Brain microvascular endothelial cell (primary cell): ENCODE results near the gene GPR132.

Source experiments
- DNase-seq: peaks from one replicate; pipeline ENCODE4 v3.0.0-alpha.2; 2020
- H3K27ac ChIP-seq: fragments of 250-450 bp; sonication (Bioruptor Pico); 2 replicates; pipeline ENCODE4 v1.5.1; 2020; ENCODE audit warnings: mild to moderate bottlenecking, moderate library complexity
- H3K27me3 ChIP-seq: fragments of 250-450 bp; sonication (Bioruptor Pico); replicated peaks from 2 replicates; pipeline ENCODE4 v1.5.1; 2020; ENCODE audit warnings: mild to moderate bottlenecking
- H3K36me3 ChIP-seq: fragments of 250-450 bp; sonication (Bioruptor Pico); replicated peaks from 2 replicates; pipeline ENCODE4 v1.5.1; 2020; ENCODE audit warnings: mild to moderate bottlenecking
- H3K4me3 ChIP-seq: 2 replicates; pipeline ENCODE4 v1.5.1; 2011; ENCODE audit warnings: low read depth, mild to moderate bottlenecking, control low read depth, low read length, moderate library complexity
- CTCF ChIP-seq: IDR thresholded peaks from 2 replicates; pipeline ENCODE4 v1.5.1; 2011; ENCODE audit warnings: low read depth, mild to moderate bottlenecking, moderate library complexity, low read length, control low read depth, inconsistent platforms; ENCODE audit errors: missing control alignments
- in situ Hi-C: cut with HindIII; loops from 2 replicates; pipeline ENCODE4 v1.10.0; 2017; ENCODE audit warnings: low sequenced_read_pairs, low pct_ligation_motif_present

Gene GPR132

GRCh38 chr14:105010106-105010505 is 55.1 kb downstream of the GPR132 start:
- H3K27ac ChIP-seq = no peak overlapping the region
- H3K36me3 ChIP-seq = peaks cover 27% of the 10 kb centered on the region
- H3K4me3 ChIP-seq = no peak overlapping the region
- no peaks in the 10 kb centered on the region for H3K27me3 ChIP-seq
- DNase-seq = no peak
- TF ChIP-seq CTCF = no peak
- in situ Hi-C loops = no loop called here

DNA sequence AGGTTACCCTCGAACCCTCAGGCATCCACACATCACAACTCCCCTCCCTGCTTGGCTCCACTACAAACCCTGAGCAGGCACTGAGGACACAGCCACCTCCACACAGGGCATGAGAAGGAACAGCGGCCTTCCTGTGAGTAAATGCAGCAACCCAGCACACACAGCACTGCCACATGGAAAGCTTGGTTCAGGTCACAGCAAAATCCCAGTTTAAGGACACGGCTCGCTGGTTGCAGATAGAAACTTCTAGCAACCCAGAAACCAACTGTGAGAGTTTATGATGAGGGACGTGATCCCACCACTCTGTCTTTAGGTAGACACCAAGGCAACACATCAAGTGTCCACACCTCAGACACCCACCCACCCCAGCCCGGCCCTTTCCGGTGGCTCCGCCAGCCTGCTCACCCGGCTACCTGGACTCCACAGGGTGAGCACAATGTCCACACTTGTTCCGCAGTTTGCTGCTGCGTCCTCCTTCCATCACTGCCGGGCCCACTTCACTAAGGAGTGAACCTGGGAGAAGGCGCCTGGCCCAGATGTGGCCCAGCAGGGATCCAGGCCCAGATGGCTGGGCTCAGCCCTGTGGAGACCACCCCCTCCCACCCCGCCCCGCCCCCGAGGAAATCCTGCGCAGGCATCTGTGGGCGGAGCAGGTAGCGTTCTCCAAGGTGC is 57.5 kb downstream of the GPR132 start:
- Histone ChIP-seq H3K36me3 (peaks cover 27% of the 10 kb centered on the region), H3K4me3 (no peak overlapping the region), H3K27me3 (no peaks in the 10 kb centered on the region), H3K27ac (no peak overlapping the region)
- DNase-seq = no peak
- TF ChIP-seq CTCF = no peak
- in situ Hi-C loops = no loop called here

DNA sequence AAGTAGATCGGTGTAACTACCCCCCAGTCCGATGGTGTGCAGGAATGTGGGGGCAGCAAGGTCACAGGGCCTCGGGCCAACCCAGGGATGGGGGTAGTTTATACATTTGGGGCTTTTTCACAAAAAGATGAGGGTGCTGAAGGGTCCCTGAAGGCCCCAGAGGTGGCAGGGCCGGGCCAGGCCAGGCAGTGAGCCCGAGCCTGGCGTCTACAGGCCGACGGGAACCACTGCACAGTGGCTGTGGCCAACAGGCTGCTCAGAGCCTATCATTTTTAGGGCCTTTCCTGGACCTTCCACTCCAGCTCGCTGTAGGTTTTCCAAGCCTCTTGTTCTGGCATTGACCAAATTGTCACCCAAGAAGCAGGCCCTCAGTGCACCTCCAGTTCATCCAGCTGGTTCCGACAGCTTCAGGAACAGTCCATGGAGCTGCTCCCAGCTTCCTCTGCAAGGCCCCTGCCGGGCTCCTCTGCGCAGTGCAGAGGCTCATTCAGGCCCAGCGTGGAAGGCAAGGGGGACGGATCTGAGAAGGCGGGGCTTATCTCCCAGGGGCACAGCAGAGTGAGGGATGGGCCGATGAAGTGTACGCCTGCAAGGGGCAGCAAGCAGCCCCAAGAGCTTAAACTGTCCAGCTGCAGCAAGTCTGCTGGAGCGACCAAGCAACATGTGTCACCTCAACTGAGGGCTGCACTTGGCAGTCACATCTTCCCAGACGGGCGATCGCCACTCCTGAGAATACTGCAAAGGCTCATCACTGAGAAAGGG is 58.2 kb downstream of the GPR132 start:
- in situ Hi-C loops = no loop called here
- H3K4me3 ChIP-seq = no peak overlapping the region
- no peak for DNase-seq
- no peaks in the 10 kb centered on the region for H3K27me3 ChIP-seq
- no peak for TF ChIP-seq CTCF
- H3K36me3 ChIP-seq = peaks cover 27% of the 10 kb centered on the region
- no peak overlapping the region for H3K27ac ChIP-seq

DNA sequence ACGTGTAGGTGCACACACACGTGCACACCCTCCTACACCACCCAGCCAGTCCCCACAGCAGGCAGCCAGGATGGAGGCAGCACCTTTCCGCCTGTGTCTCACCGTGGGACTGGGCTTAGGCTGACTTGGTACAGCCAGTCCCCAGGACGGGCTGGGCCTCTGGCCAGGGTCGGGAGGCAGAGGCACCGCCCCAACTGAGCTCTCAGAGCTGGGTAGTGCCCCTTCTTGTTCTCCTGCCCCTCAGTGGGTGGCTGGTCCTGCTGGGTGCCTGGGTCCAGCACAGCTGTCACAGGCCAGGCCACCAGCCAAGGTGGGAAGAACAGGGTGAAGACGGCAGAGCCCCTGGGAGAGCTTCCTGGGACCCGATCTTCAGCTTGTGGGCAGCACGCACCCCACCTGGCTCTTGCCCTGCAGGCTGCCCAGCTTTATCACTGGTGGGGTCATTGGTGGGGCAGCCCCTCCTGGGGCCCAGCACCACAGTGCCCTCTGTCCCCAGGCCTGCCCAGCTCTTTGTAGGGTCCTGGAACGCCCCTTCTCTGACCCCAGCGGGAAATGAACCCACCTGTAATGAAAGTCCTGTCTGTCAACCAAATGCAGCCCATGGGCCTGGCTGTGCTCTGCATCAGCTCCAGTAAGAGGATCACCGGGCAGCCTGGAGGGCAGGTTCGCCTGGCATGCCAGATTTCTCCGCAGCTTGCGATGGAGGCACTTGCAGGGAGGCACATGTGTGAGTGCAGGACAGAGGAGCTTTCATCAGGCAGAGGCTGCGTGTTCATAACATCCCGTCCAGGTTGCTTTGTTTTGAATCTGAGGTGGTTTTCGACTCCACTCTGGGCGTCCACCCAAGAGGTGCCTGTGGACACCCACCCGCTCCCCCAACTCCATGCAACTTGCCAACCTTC is 59.0 kb downstream of the GPR132 start:
- Histone ChIP-seq H3K27ac (no peak overlapping the region), H3K27me3 (no peaks in the 10 kb centered on the region), H3K4me3 (no peak overlapping the region), H3K36me3 (peaks cover 23% of the 10 kb centered on the region)
- in situ Hi-C loops = no loop called here
- TF ChIP-seq CTCF = no peak
- no peak for DNase-seq

DNA sequence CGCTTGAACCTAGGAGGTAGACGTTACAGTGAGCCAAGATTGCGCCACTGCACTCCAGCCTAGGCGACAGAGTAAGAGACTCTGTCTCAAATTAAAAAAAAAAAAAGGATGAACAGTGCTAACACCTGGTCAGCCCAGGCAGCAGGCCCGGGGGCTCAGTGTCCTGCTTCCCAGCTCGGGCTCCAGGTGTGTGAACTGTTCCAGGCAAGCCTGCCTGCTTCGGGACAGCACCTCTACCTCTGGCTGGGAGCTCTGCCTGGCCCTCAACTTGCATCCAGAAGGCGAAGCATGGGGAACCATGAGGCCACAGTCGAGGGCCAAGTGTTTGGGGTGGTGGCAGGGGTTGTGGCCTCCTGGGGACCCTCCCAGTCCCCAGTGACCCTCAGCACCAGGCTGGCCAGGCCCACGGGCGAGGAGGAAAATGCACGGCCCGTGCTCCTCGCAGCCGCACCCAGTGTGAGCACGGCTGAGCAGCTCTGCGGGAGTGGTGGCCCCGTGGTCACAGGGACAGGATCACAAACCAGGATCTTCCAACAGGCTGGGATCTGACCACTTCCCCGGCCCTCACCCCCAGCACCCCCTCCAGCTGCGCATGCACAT is 59.8 kb downstream of the GPR132 start:
- H3K27me3 ChIP-seq = no peaks in the 10 kb centered on the region
- in situ Hi-C loops = no loop called here
- no peak overlapping the region for H3K27ac ChIP-seq
- DNase-seq = no peak
- H3K36me3 ChIP-seq = peaks cover 15% of the 10 kb centered on the region
- no peak overlapping the region for H3K4me3 ChIP-seq
- no peak for TF ChIP-seq CTCF
